ENCODE results near the gene MCTP2. TPM values are rescaled to one million over a fixed set of nuclear protein-coding genes. Genes with fewer than 3 reads are reported as not detected.

The MCTP2 gene
- total and polyA plus RNA-seq, 2 of the 13 experiments (the other 11 are each of a cell fraction or from before 2014, with no cell fraction given), result 5.1 to 8.6 TPM

DNA sequence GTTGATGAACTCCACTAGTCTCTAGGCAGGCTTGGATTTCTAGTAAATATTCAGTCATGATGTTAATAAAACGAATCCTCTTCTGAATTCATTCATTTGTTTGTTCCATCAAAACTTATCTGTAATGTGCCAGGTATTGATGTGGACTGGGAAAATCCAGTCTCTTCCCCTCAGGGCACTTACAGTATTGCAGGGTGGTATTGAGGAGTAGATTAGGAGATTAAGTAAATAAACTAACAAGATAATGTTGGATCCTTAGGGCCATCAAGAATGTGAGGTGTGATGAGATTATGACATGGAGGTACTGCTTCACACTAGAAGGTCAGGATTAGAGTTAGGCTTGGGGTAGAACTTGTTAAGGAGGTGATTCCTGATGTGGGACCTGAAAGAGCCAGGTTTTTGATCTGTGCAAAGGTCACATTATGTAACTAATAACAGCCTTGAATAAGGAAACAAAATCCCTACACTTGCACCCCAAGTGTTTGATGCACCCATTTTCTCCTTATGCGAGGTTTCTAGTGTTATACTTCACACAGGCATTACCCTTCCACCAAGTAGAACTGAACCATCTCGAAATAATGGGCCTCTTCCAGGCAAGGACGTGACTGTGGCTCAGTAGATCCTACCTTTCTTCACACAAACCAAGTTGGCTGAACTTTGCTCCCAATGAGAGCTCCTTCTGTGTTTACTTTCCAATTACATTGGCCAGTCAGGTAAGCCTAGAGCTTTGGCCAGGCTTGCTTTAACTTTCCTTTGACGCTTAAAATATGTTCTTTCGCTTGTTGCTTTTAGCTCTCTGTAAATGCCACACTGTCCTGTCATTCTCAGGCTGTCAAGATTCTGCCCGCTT, 16.7 kb downstream of the MCTP2 start (continued):
- TF ChIP-seq GPN1 (CRISPR knock-in tag; IDR thresholded peaks at IDR 0.05; ENCODE audit: borderline replicate concordance) (no peak), SATB2 (CRISPR knock-in tag; IDR thresholded peaks at IDR 0.05) (no peak), ELF3 (CRISPR knock-in tag; IDR thresholded peaks at IDR 0.05) (peak; percentile 44; the same call in 1 of the 2 replicates), SOX5 (CRISPR knock-in tag; IDR thresholded peaks at IDR 0.05; ENCODE audit: borderline replicate concordance) (peak; percentile 38; the same call in 1 of the 2 replicates), PHB2 (IDR thresholded peaks at IDR 0.05; ENCODE audit: partially characterized antibody) (no peak), HOMEZ (CRISPR knock-in tag; IDR thresholded peaks at IDR 0.05; ENCODE audit: low read depth) (peak; percentile 31; the same call in 1 of the 2 replicates), UBTF (CRISPR knock-in tag; IDR thresholded peaks at IDR 0.05) (no peak), MIXL1 (CRISPR knock-in tag; IDR thresholded peaks at IDR 0.05) (peak; percentile 99), HNRNPLL (IDR thresholded peaks at IDR 0.05; ENCODE audit: low read depth, low read length, poor library complexity, severe bottlenecking) (no peak), MIER2 (CRISPR knock-in tag; IDR thresholded peaks at IDR 0.05) (no peak), KLF12 (CRISPR knock-in tag; IDR thresholded peaks at IDR 0.05; ENCODE audit: borderline replicate concordance) (no peak), RARA (CRISPR knock-in tag; IDR thresholded peaks at IDR 0.05) (0 out of 2 replicates have a peak, but pooled peaks have one; percentile 15), BCL6 (CRISPR knock-in tag; IDR thresholded peaks at IDR 0.05) (peak; percentile 16; the same call in 1 of the 2 replicates), ZNF331 (CRISPR knock-in tag; IDR thresholded peaks at IDR 0.05) (0 out of 2 replicates have a peak, but pooled peaks have one; percentile 18), HMG20A (CRISPR knock-in tag; IDR thresholded peaks at IDR 0.05; ENCODE audit: borderline replicate concordance) (peak; percentile 19; the same call in 1 of the 2 replicates), FOXP4 (CRISPR knock-in tag; IDR thresholded peaks at IDR 0.05) (peak; percentile 52; the same call in 1 of the 2 replicates), SIX1 (CRISPR knock-in tag; IDR thresholded peaks at IDR 0.05; ENCODE audit: borderline replicate concordance) (no peak), ZNF17 (CRISPR knock-in tag; IDR thresholded peaks at IDR 0.05) (no peak), SNAPC5 (CRISPR knock-in tag; IDR thresholded peaks at IDR 0.05; ENCODE audit: borderline replicate concordance) (no peak)
- TF ChIP-seq, protein P1, sequence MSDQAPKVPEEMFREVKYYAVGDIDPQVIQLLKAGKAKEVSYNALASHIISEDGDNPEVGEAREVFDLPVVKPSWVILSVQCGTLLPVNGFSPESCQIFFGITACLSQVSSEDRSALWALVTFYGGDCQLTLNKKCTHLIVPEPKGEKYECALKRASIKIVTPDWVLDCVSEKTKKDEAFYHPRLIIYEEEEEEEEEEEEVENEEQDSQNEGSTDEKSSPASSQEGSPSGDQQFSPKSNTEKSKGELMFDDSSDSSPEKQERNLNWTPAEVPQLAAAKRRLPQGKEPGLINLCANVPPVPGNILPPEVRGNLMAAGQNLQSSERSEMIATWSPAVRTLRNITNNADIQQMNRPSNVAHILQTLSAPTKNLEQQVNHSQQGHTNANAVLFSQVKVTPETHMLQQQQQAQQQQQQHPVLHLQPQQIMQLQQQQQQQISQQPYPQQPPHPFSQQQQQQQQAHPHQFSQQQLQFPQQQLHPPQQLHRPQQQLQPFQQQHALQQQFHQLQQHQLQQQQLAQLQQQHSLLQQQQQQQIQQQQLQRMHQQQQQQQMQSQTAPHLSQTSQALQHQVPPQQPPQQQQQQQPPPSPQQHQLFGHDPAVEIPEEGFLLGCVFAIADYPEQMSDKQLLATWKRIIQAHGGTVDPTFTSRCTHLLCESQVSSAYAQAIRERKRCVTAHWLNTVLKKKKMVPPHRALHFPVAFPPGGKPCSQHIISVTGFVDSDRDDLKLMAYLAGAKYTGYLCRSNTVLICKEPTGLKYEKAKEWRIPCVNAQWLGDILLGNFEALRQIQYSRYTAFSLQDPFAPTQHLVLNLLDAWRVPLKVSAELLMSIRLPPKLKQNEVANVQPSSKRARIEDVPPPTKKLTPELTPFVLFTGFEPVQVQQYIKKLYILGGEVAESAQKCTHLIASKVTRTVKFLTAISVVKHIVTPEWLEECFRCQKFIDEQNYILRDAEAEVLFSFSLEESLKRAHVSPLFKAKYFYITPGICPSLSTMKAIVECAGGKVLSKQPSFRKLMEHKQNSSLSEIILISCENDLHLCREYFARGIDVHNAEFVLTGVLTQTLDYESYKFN (CRISPR knock-in tag; conservative IDR thresholded peaks at IDR 0.05), result peak; percentile 89

All from HepG2 (cell line).